ENCODE data around the gene POLN. TPM values are rescaled to one million over a fixed set of nuclear protein-coding genes. Genes with fewer than 3 reads are reported as not detected.

POLN gene
- total RNA-seq, 4 donors from 2014 or later: 0.27 to 2.6 (median 1.4) TPM

DNA sequence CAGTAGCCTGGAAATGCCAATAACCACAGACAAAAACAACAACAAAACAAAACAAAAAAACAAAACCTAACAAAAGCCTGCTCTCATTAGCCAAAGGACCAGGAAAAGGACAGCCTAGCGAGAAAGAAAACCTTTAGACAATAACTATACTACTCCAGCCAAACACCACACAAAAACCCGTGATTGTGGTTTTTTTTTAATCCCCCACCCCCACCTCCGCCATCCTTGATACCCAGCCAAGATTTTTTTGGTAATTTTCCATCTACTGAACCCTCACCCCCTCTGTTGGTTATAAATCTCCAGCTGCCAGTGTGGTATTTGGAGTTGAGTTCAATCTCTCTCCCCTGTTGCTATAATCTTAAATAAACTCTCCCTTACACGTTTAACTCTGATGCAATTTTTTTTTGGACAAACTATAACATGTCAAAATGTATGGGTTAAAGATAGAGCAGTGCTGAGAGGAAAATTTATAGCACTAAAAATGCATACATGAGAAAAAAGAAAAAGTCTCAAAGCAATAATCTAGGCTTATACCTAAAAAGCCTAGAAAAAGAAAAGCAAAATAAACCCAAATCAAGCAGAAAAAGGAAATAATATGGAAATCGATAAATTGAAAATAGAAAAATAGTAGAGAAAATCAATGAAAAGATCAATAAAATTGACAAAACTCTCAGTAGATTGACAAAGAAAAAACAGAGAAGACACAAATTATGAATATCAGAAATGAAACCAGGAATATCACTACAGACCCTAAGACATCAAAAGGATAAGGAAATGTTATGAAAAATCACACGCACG, 99.1 kb downstream of the POLN start:
- no peak overlapping the region for H3K27ac ChIP-seq
- WGBS, 2 donors (ENCODE audit: low coverage in 1 of 2): 68 to 71% methylated on average over 5 to 7 of the region's 7 CpGs
- intact Hi-C loops (cut with DNase I; ENCODE audit: low total_unique reads): no loop called here
- H3K4me1 ChIP-seq: no peaks in the 10 kb centered on the region
- TF ChIP-seq POLR2AphosphoS5 (IDR thresholded peaks at IDR 0.05): no peak
- no peak for TF ChIP-seq POLR2A (IDR thresholded peaks at IDR 0.05)
- no peak for TF ChIP-seq EP300 (IDR thresholded peaks at IDR 0.05; ENCODE audit: low read depth)
- TF ChIP-seq, protein P1, sequence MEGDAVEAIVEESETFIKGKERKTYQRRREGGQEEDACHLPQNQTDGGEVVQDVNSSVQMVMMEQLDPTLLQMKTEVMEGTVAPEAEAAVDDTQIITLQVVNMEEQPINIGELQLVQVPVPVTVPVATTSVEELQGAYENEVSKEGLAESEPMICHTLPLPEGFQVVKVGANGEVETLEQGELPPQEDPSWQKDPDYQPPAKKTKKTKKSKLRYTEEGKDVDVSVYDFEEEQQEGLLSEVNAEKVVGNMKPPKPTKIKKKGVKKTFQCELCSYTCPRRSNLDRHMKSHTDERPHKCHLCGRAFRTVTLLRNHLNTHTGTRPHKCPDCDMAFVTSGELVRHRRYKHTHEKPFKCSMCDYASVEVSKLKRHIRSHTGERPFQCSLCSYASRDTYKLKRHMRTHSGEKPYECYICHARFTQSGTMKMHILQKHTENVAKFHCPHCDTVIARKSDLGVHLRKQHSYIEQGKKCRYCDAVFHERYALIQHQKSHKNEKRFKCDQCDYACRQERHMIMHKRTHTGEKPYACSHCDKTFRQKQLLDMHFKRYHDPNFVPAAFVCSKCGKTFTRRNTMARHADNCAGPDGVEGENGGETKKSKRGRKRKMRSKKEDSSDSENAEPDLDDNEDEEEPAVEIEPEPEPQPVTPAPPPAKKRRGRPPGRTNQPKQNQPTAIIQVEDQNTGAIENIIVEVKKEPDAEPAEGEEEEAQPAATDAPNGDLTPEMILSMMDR (IDR thresholded peaks at IDR 0.05): no peak
- DNase-seq: no peak
- H3K36me3 ChIP-seq: no peaks in the 10 kb centered on the region
- no peaks in the 10 kb centered on the region for H3K9me3 ChIP-seq
- in situ Hi-C loops (cut with MboI; ENCODE audit: low pct_ligation_motif_present in 1 of 4, low pct_unique_long_range_greater_than_20kb in 1 of 4, low sequenced_read_pairs in 3 of 4): no loop called here
- no peak overlapping the region for H3K4me3 ChIP-seq
- H3K27me3 ChIP-seq: no peaks in the 10 kb centered on the region

DNA sequence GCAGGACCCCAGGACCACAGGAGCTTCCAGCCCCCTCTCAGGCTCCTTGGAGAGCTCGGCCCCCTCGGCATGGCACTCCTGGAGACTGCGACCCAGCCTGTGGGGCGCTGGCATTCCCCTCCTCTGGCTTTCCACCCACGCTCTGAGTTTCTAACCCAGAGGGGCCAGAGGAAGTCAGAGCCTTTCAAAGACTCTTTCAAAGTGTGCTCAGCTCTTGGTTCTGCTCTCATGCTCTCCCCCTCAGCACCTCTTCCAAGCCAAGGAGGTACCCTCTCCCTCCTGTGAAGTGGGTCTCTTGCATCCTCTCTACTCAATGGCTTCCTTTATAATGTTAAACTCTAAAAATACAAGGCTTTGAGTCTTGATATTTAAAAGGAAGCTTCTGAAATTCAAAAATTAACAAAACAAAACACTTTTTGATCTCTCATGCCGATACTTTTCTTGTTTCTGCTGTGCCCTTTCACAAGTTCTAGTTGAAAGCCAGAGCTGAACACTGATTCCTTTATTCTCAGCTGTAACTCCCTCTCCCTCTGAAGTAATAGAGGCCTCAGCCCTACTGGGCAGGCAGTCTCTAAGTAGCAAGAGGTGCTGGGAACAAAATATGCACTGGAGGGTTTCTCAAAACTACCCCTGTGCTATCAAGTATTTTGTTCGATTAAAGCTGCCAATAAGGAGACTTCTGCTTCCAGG, 100.0 kb downstream of the POLN start:
- Histone ChIP-seq H3K27ac (no peak overlapping the region), H3K4me1 (no peaks in the 10 kb centered on the region), H3K36me3 (no peaks in the 10 kb centered on the region), H3K27me3 (no peaks in the 10 kb centered on the region), H3K9me3 (no peaks in the 10 kb centered on the region), H3K4me3 (no peak overlapping the region)
- TF ChIP-seq POLR2A (IDR thresholded peaks at IDR 0.05) (no peak), EP300 (IDR thresholded peaks at IDR 0.05; ENCODE audit: low read depth) (no peak)
- TF ChIP-seq, protein P1 (IDR thresholded peaks at IDR 0.05): no peak
- no peak for DNase-seq
- WGBS, 2 donors (ENCODE audit: low coverage in 1 of 2): 66 to 73% methylated on average over 3 to 7 of the region's 7 CpGs
- in situ Hi-C loops (cut with MboI; ENCODE audit: low pct_ligation_motif_present in 1 of 4, low pct_unique_long_range_greater_than_20kb in 1 of 4, low sequenced_read_pairs in 3 of 4): no loop called here
- intact Hi-C loops (cut with DNase I; ENCODE audit: low total_unique reads): no loop called here

DNA sequence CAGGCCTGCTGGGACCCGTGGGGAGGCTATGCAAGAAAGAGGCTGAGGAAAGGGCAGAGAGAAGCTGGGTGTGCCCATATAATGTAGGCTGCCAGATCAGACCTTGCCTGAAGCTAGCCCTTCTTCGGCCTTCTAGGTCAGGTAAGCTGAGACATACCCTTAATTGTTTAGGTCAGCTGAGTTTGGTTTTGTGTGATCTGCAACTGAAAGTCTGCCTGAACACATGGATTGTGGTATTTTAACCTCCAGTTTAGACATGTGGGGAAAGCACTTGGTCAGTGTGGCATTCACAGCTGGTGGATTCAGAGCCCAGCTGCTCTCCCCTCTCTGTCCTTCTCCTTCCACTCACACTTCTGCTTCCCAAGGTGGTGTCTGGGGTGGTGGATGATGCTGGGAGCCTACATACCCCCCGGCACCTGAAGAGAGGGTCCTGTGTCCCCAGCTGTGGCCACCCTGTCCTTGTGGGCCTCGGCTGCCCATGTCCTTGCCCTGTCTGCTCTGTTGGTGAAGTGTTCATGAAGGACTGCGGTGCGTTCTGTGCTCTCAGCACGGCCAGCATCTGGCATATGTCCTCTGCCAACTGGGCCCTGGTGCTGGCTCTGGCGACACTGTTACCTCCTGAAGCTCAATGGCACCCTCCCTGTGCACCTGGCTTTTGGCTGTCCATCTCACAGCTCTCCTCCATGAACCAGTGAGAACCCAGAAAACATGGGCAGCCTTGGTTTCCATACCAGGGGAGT, 100.7 kb downstream of the POLN start:
- Histone ChIP-seq H3K27me3 (no peaks in the 10 kb centered on the region), H3K27ac (no peak overlapping the region), H3K4me1 (no peaks in the 10 kb centered on the region), H3K36me3 (no peaks in the 10 kb centered on the region), H3K9me3 (no peaks in the 10 kb centered on the region), H3K4me3 (no peak overlapping the region)
- TF ChIP-seq, protein P1 (IDR thresholded peaks at IDR 0.05): no peak
- no peak for TF ChIP-seq POLR2AphosphoS5 (IDR thresholded peaks at IDR 0.05)
- no peak for TF ChIP-seq POLR2A (IDR thresholded peaks at IDR 0.05)
- TF ChIP-seq EP300 (IDR thresholded peaks at IDR 0.05; ENCODE audit: low read depth): no peak
- WGBS, 2 donors (ENCODE audit: low coverage in 1 of 2): 87% methylated on average over 8 of the region's 8 CpGs; no CpG with 5 or more reads in 1 of the 2 donors
- in situ Hi-C loops (cut with MboI; ENCODE audit: low pct_ligation_motif_present in 1 of 4, low pct_unique_long_range_greater_than_20kb in 1 of 4, low sequenced_read_pairs in 3 of 4) (no loop called here), intact Hi-C loops (cut with DNase I; ENCODE audit: low total_unique reads) (no loop called here)
- no peak for DNase-seq

DNA sequence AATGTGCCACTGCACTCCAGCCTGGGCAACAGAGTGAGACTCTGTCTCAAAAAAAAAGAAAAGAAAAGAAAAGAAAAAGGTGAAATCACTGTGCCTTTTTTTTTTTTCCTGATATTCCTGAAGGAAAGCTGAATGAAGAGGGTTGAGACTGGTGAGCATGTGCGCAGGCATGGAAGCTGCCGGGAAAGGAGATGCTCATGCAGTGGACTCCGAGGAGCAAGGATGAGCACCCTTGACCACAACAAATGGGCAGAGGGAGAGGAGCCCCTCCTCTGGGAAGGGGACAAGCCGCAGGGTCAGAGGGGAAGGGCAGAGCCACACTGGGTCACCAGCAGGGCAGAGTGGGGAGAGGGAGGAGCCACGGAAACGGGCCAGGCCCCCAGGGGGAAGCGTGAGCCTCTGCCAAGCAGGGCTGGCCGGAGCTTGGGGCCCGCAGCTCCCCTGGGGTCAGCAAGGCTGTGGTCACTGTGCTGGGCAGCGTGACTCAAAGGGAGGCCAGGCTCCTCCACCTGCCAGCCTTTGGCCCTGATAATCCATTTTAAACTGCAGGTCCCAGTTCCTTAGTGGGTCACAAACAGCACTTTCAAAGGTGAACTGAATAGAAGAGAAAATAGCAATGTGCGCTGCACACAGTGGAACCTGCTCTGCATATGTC, 102.9 kb downstream of the POLN start:
- no peak for DNase-seq
- Histone ChIP-seq H3K36me3 (no peaks in the 10 kb centered on the region), H3K27ac (no peak overlapping the region), H3K27me3 (no peaks in the 10 kb centered on the region), H3K9me3 (no peaks in the 10 kb centered on the region), H3K4me3 (no peak overlapping the region), H3K4me1 (no peaks in the 10 kb centered on the region)
- WGBS, 2 donors (ENCODE audit: low coverage in 1 of 2): 72% methylated on average over 11 of the region's 11 CpGs; no CpG with 5 or more reads in 1 of the 2 donors
- TF ChIP-seq EP300 (IDR thresholded peaks at IDR 0.05; ENCODE audit: low read depth) (no peak), POLR2A (IDR thresholded peaks at IDR 0.05) (no peak), POLR2AphosphoS5 (IDR thresholded peaks at IDR 0.05) (no peak)
- TF ChIP-seq, protein P1 (IDR thresholded peaks at IDR 0.05): no peak
- intact Hi-C loops (cut with DNase I; ENCODE audit: low total_unique reads) (no loop called here), in situ Hi-C loops (cut with MboI; ENCODE audit: low pct_ligation_motif_present in 1 of 4, low pct_unique_long_range_greater_than_20kb in 1 of 4, low sequenced_read_pairs in 3 of 4) (no loop called here)

Measured in transverse colon (tissue), 4 donors.